SK-N-SH (cell line): Measurements from ENCODE around the gene CNIH3.

Experiments used
- POLR2AphosphoS5 ChIP-seq: IDR thresholded peaks from 2 replicates; pipeline ENCODE4 v1.6.1; 2012; ENCODE audit warnings: low read depth, low read length
- TF ChIP-seq, protein P1 (sequence below): IDR thresholded peaks from 2 replicates; pipeline ENCODE4 v1.4.0; 2012; ENCODE audit warnings: low read depth

DNA sequence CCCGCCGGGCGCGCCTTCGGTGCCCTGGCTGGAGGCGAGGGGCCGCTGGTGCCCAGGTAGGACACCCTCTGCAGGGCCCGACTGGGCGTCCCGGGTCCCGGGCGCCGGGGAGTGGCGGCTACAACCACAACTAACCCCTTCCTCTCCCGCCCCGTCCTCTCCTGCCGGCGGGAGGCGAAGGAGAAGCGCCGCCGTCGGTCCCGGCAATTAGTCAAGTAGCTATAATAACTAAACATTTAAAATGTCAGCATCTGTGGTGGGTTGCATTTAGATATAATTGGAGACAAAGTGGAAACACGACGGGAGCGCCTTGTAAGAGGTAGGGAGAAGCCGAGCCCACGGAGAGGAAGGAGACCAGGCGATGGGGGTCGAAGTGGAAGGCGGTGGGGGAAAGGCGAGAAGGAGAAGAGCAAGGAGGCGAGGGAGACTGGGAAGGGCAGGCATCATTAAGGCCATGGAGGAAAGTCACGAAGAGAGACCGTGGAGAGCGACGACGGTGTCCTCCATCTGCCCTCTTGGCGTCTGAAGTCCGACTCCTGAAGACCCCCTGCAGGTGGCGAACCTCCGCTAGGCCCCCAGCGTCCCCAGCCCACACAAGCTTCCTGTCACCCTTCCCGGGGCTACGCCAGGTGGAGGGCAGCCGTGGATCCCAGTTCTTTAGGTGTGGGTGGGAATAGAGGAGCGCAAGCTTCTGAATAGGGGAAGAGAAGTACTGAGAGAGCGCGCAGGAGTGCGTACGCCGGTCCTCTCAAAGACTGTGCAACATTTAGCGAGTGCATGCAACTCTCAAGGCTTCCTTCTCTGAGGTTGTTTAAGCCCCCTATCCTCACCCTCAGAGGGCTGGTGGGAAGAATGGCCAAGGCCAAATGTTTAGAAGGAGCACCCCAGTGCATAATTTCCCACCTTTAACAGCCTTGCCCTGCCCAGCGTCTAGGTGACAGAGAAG lies 1.6 kb downstream of the CNIH3 start:
- no peak for TF ChIP-seq POLR2AphosphoS5
- TF ChIP-seq, protein P1, sequence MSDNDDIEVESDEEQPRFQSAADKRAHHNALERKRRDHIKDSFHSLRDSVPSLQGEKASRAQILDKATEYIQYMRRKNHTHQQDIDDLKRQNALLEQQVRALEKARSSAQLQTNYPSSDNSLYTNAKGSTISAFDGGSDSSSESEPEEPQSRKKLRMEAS: peak; percentile 9; the same call in 1 of the 2 replicates
